Endothelial cell (in vitro differentiated cells): ENCODE results near the gene TSC1. TPM values are rescaled to one million over a fixed set of nuclear protein-coding genes. Genes with fewer than 3 reads are reported as not detected.

Experiments used
- DNase-seq: peaks from one replicate; pipeline ENCODE4 v3.0.0; 2021; ENCODE audit warnings: low spot score
- H3K27ac Mint-ChIP-seq: one replicate; pipeline ENCODE4 v1.8.0; 2021; ENCODE audit warnings: mixed read lengths, inconsistent platforms; ENCODE audit not compliant: unreplicated experiment
- H3K27me3 Mint-ChIP-seq: one replicate; pipeline ENCODE4 v1.8.0; 2021; ENCODE audit warnings: mild to moderate bottlenecking, moderate library complexity, mixed read lengths, inconsistent platforms; ENCODE audit not compliant: unreplicated experiment
- H3K36me3 Mint-ChIP-seq: one replicate; pipeline ENCODE4 v1.8.0; 2021; ENCODE audit warnings: mild to moderate bottlenecking, low read depth, mixed read lengths, inconsistent platforms; ENCODE audit not compliant: unreplicated experiment
- H3K4me1 Mint-ChIP-seq: one replicate; pipeline ENCODE4 v1.8.0; 2021; ENCODE audit warnings: mild to moderate bottlenecking, mixed read lengths, inconsistent platforms; ENCODE audit not compliant: unreplicated experiment
- H3K4me3 Mint-ChIP-seq: one replicate; pipeline ENCODE4 v1.8.0; 2021; ENCODE audit warnings: mild to moderate bottlenecking, mixed read lengths, inconsistent platforms; ENCODE audit not compliant: unreplicated experiment
- H3K9me3 Mint-ChIP-seq: one replicate; pipeline ENCODE4 v1.8.0; 2021; ENCODE audit warnings: mixed read lengths, inconsistent platforms; ENCODE audit not compliant: unreplicated experiment
- total RNA-seq: library from RNA; stranded (reverse); fragmentation: NEBNext Ultra II Directional; extraction: Animal tissue kit (Norgen Biotek cat#: 25700); gene quantifications from one replicate; pipeline ENCODE4 v1.2.1, GENCODE V29; 2021; ENCODE audit not compliant: unreplicated experiment
- TF ChIP-seq, protein P1 (sequence below): fragments of 200-600 bp; sonication (generic); IDR thresholded peaks from one replicate; pipeline ENCODE4 v1.5.0; 2021; ENCODE audit warnings: antibody characterized with exemption; ENCODE audit not compliant: unreplicated experiment

Gene TSC1
- total RNA-seq, 1 donor from 2014 or later: 65.3 TPM

GRCh38 chr9:132853482-132853881 is 90.9 kb downstream of the TSC1 start:
- no peak for DNase-seq
- Mint-ChIP-seq H3K36me3 (no peaks in the 10 kb centered on the region), H3K27ac (no peak overlapping the region), H3K4me1 (peaks cover 14% of the 10 kb centered on the region), H3K9me3 (no peaks in the 10 kb centered on the region), H3K4me3 (no peak overlapping the region), H3K27me3 (peaks cover 6% of the 10 kb centered on the region)
- TF ChIP-seq, protein P1, sequence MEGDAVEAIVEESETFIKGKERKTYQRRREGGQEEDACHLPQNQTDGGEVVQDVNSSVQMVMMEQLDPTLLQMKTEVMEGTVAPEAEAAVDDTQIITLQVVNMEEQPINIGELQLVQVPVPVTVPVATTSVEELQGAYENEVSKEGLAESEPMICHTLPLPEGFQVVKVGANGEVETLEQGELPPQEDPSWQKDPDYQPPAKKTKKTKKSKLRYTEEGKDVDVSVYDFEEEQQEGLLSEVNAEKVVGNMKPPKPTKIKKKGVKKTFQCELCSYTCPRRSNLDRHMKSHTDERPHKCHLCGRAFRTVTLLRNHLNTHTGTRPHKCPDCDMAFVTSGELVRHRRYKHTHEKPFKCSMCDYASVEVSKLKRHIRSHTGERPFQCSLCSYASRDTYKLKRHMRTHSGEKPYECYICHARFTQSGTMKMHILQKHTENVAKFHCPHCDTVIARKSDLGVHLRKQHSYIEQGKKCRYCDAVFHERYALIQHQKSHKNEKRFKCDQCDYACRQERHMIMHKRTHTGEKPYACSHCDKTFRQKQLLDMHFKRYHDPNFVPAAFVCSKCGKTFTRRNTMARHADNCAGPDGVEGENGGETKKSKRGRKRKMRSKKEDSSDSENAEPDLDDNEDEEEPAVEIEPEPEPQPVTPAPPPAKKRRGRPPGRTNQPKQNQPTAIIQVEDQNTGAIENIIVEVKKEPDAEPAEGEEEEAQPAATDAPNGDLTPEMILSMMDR: no peak

DNA sequence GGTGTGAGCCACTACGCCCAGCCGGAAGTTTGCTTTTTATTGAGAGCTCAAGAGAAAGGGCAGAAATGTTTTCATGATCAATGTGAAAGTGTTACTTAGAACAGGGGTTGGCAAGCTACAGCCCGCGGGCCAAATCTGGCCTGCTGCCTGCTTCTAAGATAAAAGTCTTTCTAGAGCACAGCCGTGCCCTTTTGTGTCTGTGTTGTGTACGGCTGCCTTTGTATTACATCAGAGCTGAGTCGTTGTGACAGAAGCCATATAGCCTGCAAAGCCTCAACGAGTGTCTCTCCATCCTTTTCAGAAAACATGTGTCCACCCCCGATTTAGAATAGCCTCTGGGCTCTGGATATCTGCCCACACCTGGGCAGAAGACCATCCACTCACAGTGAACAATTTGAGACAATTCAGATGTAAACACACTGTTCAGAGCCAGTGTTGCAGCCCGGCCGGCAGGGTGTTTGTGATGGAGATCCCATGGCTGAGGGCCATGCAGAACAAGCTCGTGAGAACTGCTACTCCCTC is 95.2 kb downstream of the TSC1 start:
- TF ChIP-seq, protein P1: no peak
- no peak overlapping the region for H3K4me3 Mint-ChIP-seq

DNA sequence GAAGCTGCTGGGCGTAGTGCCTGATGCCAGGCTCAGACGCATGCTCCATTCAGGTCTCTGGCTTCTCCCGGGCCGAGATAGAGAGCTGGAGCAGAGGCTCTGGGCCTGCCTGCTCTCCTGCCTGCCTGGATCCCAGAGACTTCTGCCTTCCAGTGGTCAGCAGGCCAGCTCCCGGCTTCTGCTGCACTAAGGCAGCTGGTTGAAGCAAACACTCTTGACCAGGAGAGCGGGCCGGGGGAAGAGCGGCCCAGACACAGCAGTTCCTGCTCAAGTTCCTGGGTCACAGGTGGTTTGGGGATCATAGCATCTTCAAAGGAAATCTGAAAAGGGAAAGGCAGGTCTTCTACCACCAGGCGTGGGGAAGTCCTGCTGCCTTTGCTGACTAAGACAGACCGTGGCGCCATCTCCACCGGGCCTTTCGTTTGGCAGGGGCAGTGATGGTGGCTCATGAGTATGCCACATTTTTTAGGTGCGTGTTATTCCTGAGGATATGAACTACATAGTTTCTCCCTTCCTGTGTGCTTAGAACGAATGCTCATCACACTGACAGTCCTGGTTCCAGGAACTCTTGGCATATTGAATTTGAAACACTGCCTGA is 97.4 kb downstream of the TSC1 start:
- Mint-ChIP-seq H3K27me3 (no peaks in the 10 kb centered on the region), H3K36me3 (no peaks in the 10 kb centered on the region), H3K4me1 (no peaks in the 10 kb centered on the region), H3K4me3 (no peak overlapping the region), H3K27ac (no peak overlapping the region), H3K9me3 (no peaks in the 10 kb centered on the region)
- TF ChIP-seq, protein P1: no peak
- no peak for DNase-seq

More for the DNA sequence above, 95.2 kb downstream of the TSC1 start:
- Mint-ChIP-seq H3K27ac (no peak overlapping the region), H3K4me1 (no peaks in the 10 kb centered on the region), H3K9me3 (no peaks in the 10 kb centered on the region), H3K27me3 (no peaks in the 10 kb centered on the region), H3K36me3 (no peaks in the 10 kb centered on the region)
- no peak for DNase-seq

DNA sequence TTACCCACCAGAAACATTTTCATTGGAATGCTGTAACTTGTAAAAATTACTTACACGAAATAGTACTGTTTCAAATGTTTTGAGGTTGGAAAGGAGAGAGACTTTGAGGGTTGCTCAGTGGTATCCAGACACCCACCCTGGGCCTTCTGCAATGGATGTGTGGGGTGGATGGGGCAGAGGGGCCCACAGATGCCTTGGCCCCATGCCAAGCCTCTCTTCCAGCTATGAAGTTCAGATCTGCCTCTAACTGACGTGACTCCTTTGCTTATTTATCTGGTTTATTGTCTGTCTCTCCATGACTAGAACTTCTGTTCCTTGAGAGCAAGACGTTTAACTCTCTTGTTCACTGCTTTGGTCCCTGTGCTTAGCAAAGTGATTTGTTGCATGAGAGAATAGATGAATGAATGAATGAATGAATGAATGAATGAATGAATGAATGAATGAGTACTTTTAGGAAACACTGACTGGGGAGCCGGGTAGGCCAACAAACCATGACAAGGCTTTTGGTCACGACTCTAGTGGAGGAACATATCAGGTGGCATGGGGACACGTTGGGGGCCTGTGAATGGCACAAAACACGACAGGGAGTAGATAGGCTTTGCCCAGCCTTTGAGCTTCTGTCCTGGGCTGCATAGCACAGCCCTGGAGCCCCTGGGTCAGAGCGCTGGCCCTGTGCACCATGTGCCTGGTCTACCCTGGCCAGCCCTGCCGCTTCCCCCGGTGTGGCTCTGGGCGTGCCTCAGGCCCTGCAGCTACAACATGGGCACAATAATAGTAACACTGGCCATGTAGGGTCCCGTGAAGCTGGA is 98.1 kb downstream of the TSC1 start:
- Mint-ChIP-seq H3K4me1 (no peaks in the 10 kb centered on the region), H3K4me3 (no peak overlapping the region), H3K27ac (no peak overlapping the region), H3K36me3 (no peaks in the 10 kb centered on the region), H3K9me3 (no peaks in the 10 kb centered on the region), H3K27me3 (no peaks in the 10 kb centered on the region)
- no peak for DNase-seq
- TF ChIP-seq, protein P1: no peak
